Aorta (tissue), 5 donors: ENCODE results near the gene MAD1L1. TPM values are rescaled to one million over a fixed set of nuclear protein-coding genes. Genes with fewer than 3 reads are reported as not detected.
"Not testable (repeated sequence)": the region's sequence is repeated elsewhere in the genome, so short reads cannot be mapped to it uniquely, and the experiment has no call there.

Experiments
- ATAC-seq: fragments of 200-7000 bp; cut with Tn5 transposase; one replicate; pipeline ENCODE4 v1.9.1; 2022; ENCODE audit warnings: moderate library complexity; ENCODE audit not compliant: low FRiP score
- DNase-seq, 2 donors: peaks; one replicate each; pipeline ENCODE4 v3.0.0-alpha.2; 2020
- H3K27ac ChIP-seq, 2 donors: one replicate each; pipeline ENCODE4 v1.5.1; 2013; ENCODE audit warnings: low read length in 2 of 2, mild to moderate bottlenecking in 2 of 2, moderate library complexity in 2 of 2, control low read depth in 1 of 2, inconsistent platforms in 1 of 2, low read depth in 1 of 2
- H3K27me3 ChIP-seq, 2 donors: one replicate each; pipeline ENCODE4 v1.6.1; 2013; ENCODE audit warnings: control low read depth in 1 of 2, low read length in 1 of 2, mild to moderate bottlenecking in 1 of 2, moderate library complexity in 1 of 2; ENCODE audit not compliant: insufficient read depth in 2 of 2, control insufficient read depth in 1 of 2
- H3K36me3 ChIP-seq, 2 donors: one replicate each; pipeline ENCODE4 v1.6.1; 2013; ENCODE audit warnings: control low read depth in 1 of 2, low read length in 1 of 2, mild to moderate bottlenecking in 1 of 2; ENCODE audit not compliant: insufficient read depth in 2 of 2, control insufficient read depth in 1 of 2
- H3K4me1 ChIP-seq, 2 donors: one replicate each; pipeline ENCODE4 v1.6.1; 2013; ENCODE audit warnings: low read length in 2 of 2, control low read depth in 1 of 2, mild to moderate bottlenecking in 1 of 2, moderate library complexity in 1 of 2; ENCODE audit not compliant: insufficient read depth in 2 of 2, control insufficient read depth in 1 of 2
- H3K4me3 ChIP-seq, 2 donors: one replicate each; pipeline ENCODE4 v1.5.1; 2013; ENCODE audit warnings: low read length in 2 of 2, control low read depth in 1 of 2, mild to moderate bottlenecking in 1 of 2
- H3K9me3 ChIP-seq: one replicate; pipeline ENCODE4 v1.6.1; 2013; ENCODE audit warnings: mild to moderate bottlenecking, low read length; ENCODE audit not compliant: control insufficient read depth
- WGBS, 2 donors: extraction: QIAGEN DNeasy Blood & Tissue Kit; methylation state at CpG; one replicate each; pipeline ENCODE4 v1.1.7; 2013; 5-methylcytosine and 5-hydroxymethylcytosine counted together
- intact Hi-C, 2 donors: fragments of 100-400 bp; cut with DNase I; formaldehyde crosslinking; loops; one replicate each; pipeline versions ENCODE4 v1.14.2 to v1.15.0; 2022
- polyA plus RNA-seq, 2 donors: library from polyadenylated mRNA; stranded (reverse); fragments of 200-250 nt; gene quantifications; one replicate each; pipeline ENCODE4 v1.2.3, GENCODE V29; 2013
- total RNA-seq, 2 donors: library from RNA; stranded (reverse); fragmentation: NEBNext Ultra II Directional; extraction: Animal tissue kit (Norgen Biotek cat#: 25700); gene quantifications; one replicate each; pipeline ENCODE4 v1.2.1, GENCODE V29; 2021
- donor health status: healthy with polysubstance abuse.
- donor health status: Bipolar disorder and iron deficiency.
- donor health status: DM: no; HTN: no; CAD: no.
- donor health status: DM: no; HTN: no; CAD: no.
- donor health status: DM: yes; HTN: yes; CAD: no.

MAD1L1 gene
- total and polyA plus RNA-seq, 4 donors = 14.8 to 35.8 (median 20.2) TPM

GRCh38 chr7:1978656-1979590, 253.8 kb downstream of the MAD1L1 start:
- intact Hi-C loops = no loop called here
- Histone ChIP-seq H3K4me1 (no peaks in the 10 kb centered on the region), H3K27ac (no peak overlapping the region), H3K9me3 (no peaks in the 10 kb centered on the region), H3K4me3 (no peak overlapping the region), H3K27me3 (no peaks in the 10 kb centered on the region), H3K36me3 (no peaks in the 10 kb centered on the region)
- 97% methylated on average over 31 of the region's 31 CpGs for WGBS, 2 donors
- DNase-seq (peak in 1 of 2 donors; percentile 51), ATAC-seq (no peak)

- no peaks in the 10 kb centered on the region for H3K27me3 ChIP-seq
- intact Hi-C loops = no loop called here
- peak in 1 of 2 donors; percentile 59 for DNase-seq
- no peaks in the 10 kb centered on the region for H3K36me3 ChIP-seq
- ATAC-seq = no peak
- no peaks in the 10 kb centered on the region for H3K4me1 ChIP-seq
- WGBS, 2 donors = 92 to 99% methylated on average over 15 of the region's 15 CpGs
- H3K27ac ChIP-seq = no peak overlapping the region
- H3K9me3 ChIP-seq = no peaks in the 10 kb centered on the region
- no peak overlapping the region for H3K4me3 ChIP-seq
These were observed 254.8 kb downstream of the MAD1L1 start for GRCh38 chr7:1977876-1978441.

- ATAC-seq = no peak
- Histone ChIP-seq H3K27me3 (no peaks in the 10 kb centered on the region), H3K27ac (no peak overlapping the region), H3K4me3 (no peak overlapping the region), H3K9me3 (no peaks in the 10 kb centered on the region), H3K36me3 (no peaks in the 10 kb centered on the region), H3K4me1 (no peaks in the 10 kb centered on the region)
- DNase-seq = peak; percentile 30 to 65
- 93 to 96% methylated on average over 44 of the region's 44 CpGs for WGBS, 2 donors
- intact Hi-C loops = no loop called here
These were observed 255.5 kb downstream of the MAD1L1 start for GRCh38 chr7:1977059-1977875.

GRCh38 chr7:1976521-1976920, 256.2 kb downstream of the MAD1L1 start:
- H3K27ac ChIP-seq, H3K27me3 ChIP-seq, H3K9me3 ChIP-seq, H3K36me3 ChIP-seq, H3K4me1 ChIP-seq, ATAC-seq, intact Hi-C loops, H3K4me3 ChIP-seq: not testable (repeated sequence)
- 92 to 94% methylated on average over 8 of the region's 8 CpGs for WGBS, 2 donors
- peak; percentile 11 to 35 for DNase-seq

- Histone ChIP-seq H3K27ac (no peak overlapping the region), H3K27me3 (no peaks in the 10 kb centered on the region), H3K4me3 (no peak overlapping the region), H3K9me3 (no peaks in the 10 kb centered on the region), H3K36me3 (no peaks in the 10 kb centered on the region), H3K4me1 (no peaks in the 10 kb centered on the region)
- DNase-seq = peak; percentile 39 to 45
- ATAC-seq = no peak
- intact Hi-C loops = no loop called here
- WGBS, 2 donors = 93 to 95% methylated on average over 12 of the region's 12 CpGs
These were observed 257.2 kb downstream of the MAD1L1 start for GRCh38 chr7:1975581-1975980.

GRCh38 chr7:1975179-1975578, 257.6 kb downstream of the MAD1L1 start:
- no peak for ATAC-seq
- WGBS, 2 donors = 91 to 97% methylated on average over 7 of the region's 7 CpGs

GRCh38 chr7:1974290-1975101, 258.2 kb downstream of the MAD1L1 start:
- Histone ChIP-seq H3K9me3 (no peaks in the 10 kb centered on the region), H3K36me3 (no peaks in the 10 kb centered on the region), H3K27me3 (no peaks in the 10 kb centered on the region), H3K4me1 (no peaks in the 10 kb centered on the region), H3K4me3 (no peak overlapping the region), H3K27ac (no peak overlapping the region)
- no peak for ATAC-seq
- WGBS, 2 donors = 89 to 90% methylated on average over 16 to 19 of the region's 19 CpGs
- peak in 1 of 2 donors; percentile 64 for DNase-seq
- intact Hi-C loops = no loop called here

More at GRCh38 chr7:1975179-1975578, 257.6 kb downstream of the MAD1L1 start:
- no peaks in the 10 kb centered on the region for H3K9me3 ChIP-seq
- intact Hi-C loops = no loop called here
- no peak overlapping the region for H3K4me3 ChIP-seq
- DNase-seq = peak; percentile 33 to 75
- no peaks in the 10 kb centered on the region for H3K36me3 ChIP-seq
- no peaks in the 10 kb centered on the region for H3K27me3 ChIP-seq
- H3K27ac ChIP-seq = no peak overlapping the region
- H3K4me1 ChIP-seq = no peaks in the 10 kb centered on the region
